NCI-H446 treated with DMSO at 0.1 percent for 48 hours (cell line): ENCODE results near the gene NAA40.
A peak's percentile ranks its signal among the peaks of the same experiment; 100 is the strongest.

Source experiments
- DNase-seq: peaks from one replicate; lab custom pipeline; 2025; lab: John Stamatoyannopoulos, UW

NAA40 gene

GRCh38 chr11:63938479-63939396 lies at the start of gene NAA40:
NAA40 (plus strand) TSS chr11:63939002; CDS start chr11:63939097, 95 bp downstream.
- peak; percentile 94 for DNase-seq

DNA sequence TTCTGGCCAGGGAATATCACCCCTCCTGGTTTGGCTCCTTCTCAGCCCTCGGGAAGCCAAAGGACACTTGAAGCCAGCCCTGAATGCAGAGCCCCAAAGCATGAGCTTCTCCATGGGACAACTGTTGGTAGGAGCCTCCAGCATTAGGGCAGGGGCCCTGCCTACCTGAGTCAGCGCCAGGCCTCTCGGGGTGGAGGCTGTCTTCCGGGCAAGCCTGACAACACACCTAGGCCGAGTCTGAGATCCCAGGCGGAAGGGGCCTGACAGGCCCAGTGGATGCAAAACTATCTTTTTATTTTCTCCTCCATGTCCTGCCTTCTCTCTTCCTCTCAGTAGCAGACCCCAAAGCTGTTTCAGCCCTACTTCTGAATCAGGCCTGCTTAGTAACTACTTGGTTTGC lies 49.5 kb upstream of the NAA40 start:
- DNase-seq, result no peak

- no peak for DNase-seq
These were observed 48.4 kb upstream of the NAA40 start for GRCh38 chr11:63890368-63890767.

- DNase-seq, result no peak
These were observed 46.6 kb upstream of the NAA40 start for GRCh38 chr11:63892228-63892627.

- DNase-seq, result no peak
These were observed 45.4 kb upstream of the NAA40 start for GRCh38 chr11:63893355-63893754.

- DNase-seq, result no peak
These were observed 42.7 kb upstream of the NAA40 start for GRCh38 chr11:63896071-63896470.

- DNase-seq, result no peak
These were observed 41.2 kb upstream of the NAA40 start for GRCh38 chr11:63897459-63898146.

GRCh38 chr11:63901660-63902059 lies 37.1 kb upstream of the NAA40 start:
- DNase-seq, result no peak

GRCh38 chr11:63903884-63904283 lies 34.9 kb upstream of the NAA40 start:
- DNase-seq, result no peak

GRCh38 chr11:63904743-63905142 lies 34.1 kb upstream of the NAA40 start:
- DNase-seq, result no peak

- DNase-seq, result no peak
These were observed 33.6 kb upstream of the NAA40 start for GRCh38 chr11:63905179-63905578.

- DNase-seq, result no peak
These were observed 32.7 kb upstream of the NAA40 start for GRCh38 chr11:63906087-63906486.

DNA sequence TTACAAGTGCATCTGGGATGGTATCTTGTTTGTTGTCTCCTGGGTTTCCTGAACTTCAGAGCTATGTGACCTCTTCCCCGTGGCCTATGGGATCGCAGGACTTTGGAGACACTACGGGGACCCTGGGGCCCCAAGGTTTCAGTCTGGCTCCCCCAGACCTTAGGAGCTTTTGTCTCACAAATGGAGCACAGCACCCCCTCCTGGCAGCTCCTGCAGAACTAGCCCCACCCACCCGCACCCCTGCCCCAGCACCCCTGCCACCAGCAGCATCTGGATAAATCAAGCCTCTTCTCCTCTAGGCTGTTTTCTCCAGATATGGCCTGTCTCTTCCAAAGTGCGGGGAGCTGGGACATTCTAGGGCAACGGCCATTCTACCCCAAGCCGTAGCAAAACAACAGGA lies 32.2 kb upstream of the NAA40 start:
- DNase-seq, result no peak

DNA sequence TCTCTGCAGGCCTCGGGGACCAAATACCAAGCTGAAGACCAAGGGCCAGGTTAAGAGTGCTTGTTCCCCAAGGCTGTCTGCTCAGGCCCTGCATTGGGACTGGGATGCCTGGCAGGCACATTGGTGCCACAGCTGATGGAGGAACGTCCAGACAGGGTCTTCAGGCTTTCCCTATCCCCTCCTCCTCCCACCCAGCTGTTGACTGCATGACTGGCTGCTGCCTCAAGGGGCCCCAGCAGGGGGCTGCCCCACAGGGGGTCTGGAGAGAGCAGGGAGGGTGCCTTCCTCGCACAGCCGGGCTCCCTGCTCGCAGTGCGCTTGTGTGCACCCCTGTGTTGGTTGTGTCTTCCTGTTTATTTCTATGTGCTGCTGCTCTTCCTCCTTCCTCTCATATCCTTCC lies 31.7 kb upstream of the NAA40 start:
- no peak for DNase-seq

DNA sequence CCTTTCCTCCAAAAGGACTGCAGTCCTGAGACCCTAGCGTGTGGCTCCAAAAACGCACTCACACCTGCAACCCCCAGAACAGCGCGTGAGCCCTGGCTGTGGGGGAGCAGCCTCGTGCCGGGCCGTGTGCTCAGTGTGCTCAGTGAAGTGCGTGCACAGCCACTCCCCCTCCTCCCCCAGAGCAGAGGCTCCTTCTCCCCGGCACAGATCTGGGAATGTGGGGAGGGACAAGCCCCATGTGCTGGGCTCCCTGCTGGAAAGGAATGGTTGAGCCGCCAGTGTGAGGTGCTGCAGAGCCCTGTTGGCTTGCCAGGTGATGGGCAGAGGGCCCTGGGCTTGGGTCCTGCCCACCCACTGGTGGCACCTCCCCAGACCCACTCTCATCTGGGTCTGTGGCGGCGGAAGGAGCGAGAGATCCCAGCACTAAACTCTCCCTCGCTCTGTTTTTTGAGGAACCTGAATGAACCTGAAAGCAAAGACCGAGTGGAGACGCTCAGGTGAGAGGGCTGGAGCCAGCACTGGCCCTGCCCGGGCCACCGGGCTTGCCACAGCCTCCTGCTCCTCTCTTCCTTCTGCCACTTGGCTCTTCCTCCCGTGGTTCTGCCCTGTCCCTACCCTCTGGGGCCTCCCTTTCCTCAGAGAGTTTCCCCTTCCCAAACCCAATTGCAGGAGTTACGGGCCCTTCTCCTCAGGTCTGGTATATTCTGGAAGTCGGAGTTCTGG lies 30.8 kb upstream of the NAA40 start:
- no peak for DNase-seq

DNA sequence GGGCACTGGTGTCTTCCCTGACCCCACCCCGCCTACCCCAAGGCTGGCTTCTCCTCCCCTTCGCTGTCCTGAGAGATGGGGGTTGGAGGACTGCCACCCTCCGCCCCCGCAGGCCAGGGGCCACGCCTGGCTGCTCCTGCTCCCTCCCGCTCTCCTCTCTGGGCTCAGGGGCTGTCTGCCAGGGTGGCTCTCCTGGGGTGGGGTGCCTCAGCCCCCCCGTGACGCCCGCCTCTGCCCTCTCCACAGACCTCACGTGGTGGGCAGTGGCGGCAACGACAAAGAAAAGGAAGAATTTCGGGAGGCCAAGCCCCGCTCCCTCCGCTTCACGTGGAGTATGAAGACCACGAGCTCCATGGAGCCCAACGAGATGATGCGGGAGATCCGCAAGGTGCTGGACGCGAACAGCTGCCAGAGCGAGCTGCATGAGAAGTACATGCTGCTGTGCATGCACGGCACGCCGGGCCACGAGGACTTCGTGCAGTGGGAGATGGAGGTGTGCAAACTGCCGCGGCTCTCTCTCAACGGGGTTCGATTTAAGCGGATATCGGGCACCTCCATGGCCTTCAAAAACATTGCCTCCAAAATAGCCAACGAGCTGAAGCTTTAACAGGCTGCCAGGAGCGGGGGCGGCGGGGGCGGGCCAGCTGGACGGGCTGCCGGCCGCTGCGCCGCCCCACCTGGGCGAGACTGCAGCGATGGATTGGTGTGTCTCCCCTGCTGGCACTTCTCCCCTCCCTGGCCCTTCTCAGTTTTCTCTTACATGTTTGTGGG lies 30.0 kb upstream of the NAA40 start:
- no peak for DNase-seq

- DNase-seq, result no peak
These were observed 29.0 kb upstream of the NAA40 start for GRCh38 chr11:63909591-63910506.

DNA sequence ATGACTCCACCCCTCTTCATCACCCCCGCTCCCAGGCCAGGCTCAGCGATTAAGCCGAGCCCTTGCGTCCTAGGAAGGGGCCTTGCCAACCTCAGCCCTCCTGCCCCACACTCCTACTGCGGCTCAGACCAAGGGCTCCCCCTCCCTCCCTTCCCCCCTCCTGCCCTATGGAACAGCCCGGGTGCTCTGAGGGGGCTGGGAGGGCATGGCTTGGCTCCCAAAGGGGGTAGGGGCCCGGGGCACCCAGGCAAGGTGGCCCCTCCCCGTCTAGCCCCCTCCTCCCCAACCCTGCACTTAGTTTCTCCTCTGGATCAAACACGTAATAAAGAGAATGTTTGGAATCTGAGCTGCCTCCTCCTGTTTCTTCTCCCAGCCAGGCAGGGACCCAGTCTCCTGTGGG lies 28.1 kb upstream of the NAA40 start:
- DNase-seq, result no peak

GRCh38 chr11:63911440-63911839 lies 27.4 kb upstream of the NAA40 start:
- no peak for DNase-seq

GRCh38 chr11:63911876-63912275 lies 26.9 kb upstream of the NAA40 start:
- DNase-seq, result no peak

GRCh38 chr11:63912678-63913077 lies 26.1 kb upstream of the NAA40 start:
- no peak for DNase-seq
